Measurements from ENCODE around the gene CCDC34.
"Not testable (repeated sequence)": the region's sequence is repeated elsewhere in the genome, so short reads cannot be mapped to it uniquely, and the experiment has no call there.

Gene CCDC34

GRCh38 chr11:27322196-27322595 lies 40.8 kb downstream of the CCDC34 start:
- DNase-seq (ENCODE audit: low spot score), result not testable (repeated sequence)

- DNase-seq (ENCODE audit: low spot score), result not testable (repeated sequence)
Measured at GRCh38 chr11:27321340-27321739, 41.7 kb downstream of the CCDC34 start.

- DNase-seq (ENCODE audit: low spot score), result peak; percentile 81
Measured at GRCh38 chr11:27319072-27319471, 43.9 kb downstream of the CCDC34 start.

GRCh38 chr11:27317751-27318150 lies 45.3 kb downstream of the CCDC34 start:
- DNase-seq (ENCODE audit: low spot score), result peak; percentile 74

GRCh38 chr11:27315836-27316235 lies 47.2 kb downstream of the CCDC34 start:
- DNase-seq (ENCODE audit: low spot score), result no peak

GRCh38 chr11:27313157-27313821 lies 49.7 kb downstream of the CCDC34 start:
- no peak for DNase-seq (ENCODE audit: low spot score)

GRCh38 chr11:27312110-27312509 lies 50.9 kb downstream of the CCDC34 start:
- DNase-seq (ENCODE audit: low spot score), result no peak

GRCh38 chr11:27310707-27311106 lies 52.3 kb downstream of the CCDC34 start:
- DNase-seq (ENCODE audit: low spot score), result no peak

- DNase-seq (ENCODE audit: low spot score), result no peak
Measured at GRCh38 chr11:27310182-27310581, 52.8 kb downstream of the CCDC34 start.

- no peak for DNase-seq (ENCODE audit: low spot score)
Measured at GRCh38 chr11:27309046-27309445, 54.0 kb downstream of the CCDC34 start.

- no peak for DNase-seq (ENCODE audit: low spot score)
Measured at GRCh38 chr11:27307232-27307631, 55.8 kb downstream of the CCDC34 start.

GRCh38 chr11:27305751-27306150 lies 57.3 kb downstream of the CCDC34 start:
- no peak for DNase-seq (ENCODE audit: low spot score)

GRCh38 chr11:27304514-27304913 lies 58.5 kb downstream of the CCDC34 start:
- DNase-seq (ENCODE audit: low spot score), result no peak

GRCh38 chr11:27303903-27304302 lies 59.1 kb downstream of the CCDC34 start:
- DNase-seq (ENCODE audit: low spot score), result no peak

- no peak for DNase-seq (ENCODE audit: low spot score)
Measured at GRCh38 chr11:27300974-27301373, 62.0 kb downstream of the CCDC34 start.

GRCh38 chr11:27297616-27298015 lies 65.4 kb downstream of the CCDC34 start:
- DNase-seq (ENCODE audit: low spot score), result no peak

GRCh38 chr11:27296497-27296896 lies 66.5 kb downstream of the CCDC34 start:
- DNase-seq (ENCODE audit: low spot score), result peak; percentile 66

- DNase-seq (ENCODE audit: low spot score), result no peak
Measured at GRCh38 chr11:27295928-27296327, 67.1 kb downstream of the CCDC34 start.

GRCh38 chr11:27294654-27295053 lies 68.4 kb downstream of the CCDC34 start:
- no peak for DNase-seq (ENCODE audit: low spot score)

GRCh38 chr11:27293515-27294417 lies 69.2 kb downstream of the CCDC34 start:
- DNase-seq (ENCODE audit: low spot score), result no peak

- DNase-seq (ENCODE audit: low spot score), result no peak
Measured at GRCh38 chr11:27292637-27293010, 70.4 kb downstream of the CCDC34 start.

- no peak for DNase-seq (ENCODE audit: low spot score)
Measured at GRCh38 chr11:27291954-27292636, 70.9 kb downstream of the CCDC34 start.
